ENCODE measurements around the gene KIF21B.

KIF21B gene

DNA sequence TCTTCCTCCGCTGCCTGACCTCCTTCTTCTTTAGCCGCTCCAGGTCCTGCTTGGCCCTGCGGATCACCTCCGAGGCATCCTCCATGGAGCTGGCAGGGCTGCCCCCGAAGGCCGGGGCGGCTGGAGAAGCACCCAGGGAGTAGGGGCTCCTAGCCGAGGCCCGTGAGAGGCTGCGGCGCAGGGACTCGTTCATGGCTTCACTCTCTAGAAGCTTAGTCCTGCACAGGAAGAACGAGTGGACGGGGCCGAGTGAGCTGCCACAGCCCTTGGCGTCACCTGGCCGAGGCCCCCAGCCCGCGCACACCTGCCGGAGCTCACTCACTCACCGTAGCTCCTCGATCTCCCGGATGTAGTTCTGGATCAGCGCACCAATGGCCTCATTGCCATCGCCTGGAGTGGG, 23.1 kb downstream of the KIF21B start:
- DNase-seq (ENCODE audit: low read depth), result no peak
- TF ChIP-seq CTCF (conservative IDR thresholded peaks at IDR 0.05; ENCODE audit: low read length), result no peak
- H3K4me3 ChIP-seq (ENCODE audit: low read length), result no peak overlapping the region

GRCh38 chr1:200999667-201000066, 23.8 kb downstream of the KIF21B start:
- H3K4me3 ChIP-seq (ENCODE audit: low read length), result no peak overlapping the region
- no peak for TF ChIP-seq CTCF (conservative IDR thresholded peaks at IDR 0.05; ENCODE audit: low read length)
- DNase-seq (ENCODE audit: low read depth), result no peak

DNA sequence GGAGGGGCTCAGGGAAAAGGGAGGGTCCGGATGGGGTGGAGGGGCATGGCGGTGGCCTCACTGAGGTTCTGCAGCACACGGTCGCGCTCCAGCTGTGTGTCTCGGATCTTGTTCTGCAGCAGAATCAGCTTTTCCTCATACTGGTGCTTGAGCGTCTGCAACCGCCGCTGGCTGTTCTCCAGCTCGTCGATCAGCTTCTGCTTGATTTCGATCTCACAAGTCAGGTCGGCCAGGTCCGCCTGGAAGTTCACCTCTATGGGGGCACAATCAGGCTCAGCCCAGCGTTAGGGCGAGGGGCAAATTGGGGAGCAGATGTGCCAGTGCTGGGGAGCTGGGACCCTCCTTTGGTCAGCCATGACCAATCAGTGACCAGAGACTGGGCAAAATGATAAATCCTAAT, 25.2 kb downstream of the KIF21B start:
- DNase-seq (ENCODE audit: low read depth), result no peak
- TF ChIP-seq CTCF (conservative IDR thresholded peaks at IDR 0.05; ENCODE audit: low read length), result no peak
- H3K4me3 ChIP-seq (ENCODE audit: low read length), result no peak overlapping the region

- no peak overlapping the region for H3K4me3 ChIP-seq (ENCODE audit: low read length)
- DNase-seq (ENCODE audit: low read depth), result no peak
- no peak for TF ChIP-seq CTCF (conservative IDR thresholded peaks at IDR 0.05; ENCODE audit: low read length)
Measured at GRCh38 chr1:200992382-200993048, 31.0 kb downstream of the KIF21B start.

- DNase-seq (ENCODE audit: low read depth), result no peak
- no peak for TF ChIP-seq CTCF (conservative IDR thresholded peaks at IDR 0.05; ENCODE audit: low read length)
- no peak overlapping the region for H3K4me3 ChIP-seq (ENCODE audit: low read length)
Measured at GRCh38 chr1:200991097-200991614, 32.4 kb downstream of the KIF21B start.

DNA sequence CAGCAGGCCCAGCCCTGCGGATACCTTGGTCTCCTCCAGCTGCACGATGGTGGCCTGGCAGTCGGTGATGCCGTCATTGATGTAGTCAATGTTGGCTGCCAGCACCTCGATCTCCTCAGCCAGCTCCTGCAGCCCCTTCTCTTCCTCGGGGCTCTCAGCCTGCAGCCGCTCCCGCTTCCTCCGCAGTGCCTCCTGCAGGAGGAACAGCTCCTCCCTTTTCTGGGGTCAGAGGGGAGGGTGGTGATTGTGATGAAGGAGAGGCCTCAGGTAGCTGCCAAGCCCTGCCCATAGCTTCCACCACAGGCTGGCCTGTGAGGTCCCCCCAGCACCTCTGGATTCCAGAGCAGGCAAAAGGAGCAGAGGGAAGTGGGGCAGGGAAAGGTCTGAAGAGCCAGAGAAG, 33.4 kb downstream of the KIF21B start:
- no peak for TF ChIP-seq CTCF (conservative IDR thresholded peaks at IDR 0.05; ENCODE audit: low read length)
- DNase-seq (ENCODE audit: low read depth), result no peak
- no peak overlapping the region for H3K4me3 ChIP-seq (ENCODE audit: low read length)

DNA sequence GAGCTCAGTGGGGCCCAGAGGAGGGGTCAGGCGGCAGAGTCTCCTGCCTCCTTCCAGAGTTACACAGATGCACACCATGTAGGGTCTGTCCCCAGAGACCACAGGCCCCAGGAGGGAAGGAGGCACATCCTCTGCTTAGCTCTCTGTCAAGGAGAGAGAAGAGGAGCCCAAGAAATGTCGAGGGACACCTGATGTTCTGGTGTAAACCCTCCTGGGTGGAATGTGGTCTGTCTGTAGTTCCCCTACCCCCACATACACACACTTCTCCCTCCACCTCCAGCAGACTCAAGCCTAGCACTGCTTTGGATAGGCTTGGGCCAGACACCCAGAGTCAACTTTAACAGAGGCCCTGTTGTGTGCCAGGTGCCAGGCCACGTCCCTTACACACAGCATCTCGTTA, 34.2 kb downstream of the KIF21B start:
- no peak for TF ChIP-seq CTCF (conservative IDR thresholded peaks at IDR 0.05; ENCODE audit: low read length)
- DNase-seq (ENCODE audit: low read depth), result no peak
- no peak overlapping the region for H3K4me3 ChIP-seq (ENCODE audit: low read length)

Measured in AG10803 (cell line).